Stimulated activated CD4-positive, alpha-beta T cell treated with anti-CD3 and anti-CD28 coated beads, TNF-alpha, amount 100 ng/mL, for 24 hours (primary cell): ENCODE measurements around the gene DAPK2.

Experiments
- DNase-seq, 3 experiments: peaks; one replicate each; pipeline ENCODE4 v3.0.0-alpha.2; 2020; ENCODE audit warnings: low read depth in 3 of 3

The DAPK2 gene

GRCh38 chr15:64024172-64025050, 21.9 kb downstream of the DAPK2 start:
- no peak for DNase-seq

DNA sequence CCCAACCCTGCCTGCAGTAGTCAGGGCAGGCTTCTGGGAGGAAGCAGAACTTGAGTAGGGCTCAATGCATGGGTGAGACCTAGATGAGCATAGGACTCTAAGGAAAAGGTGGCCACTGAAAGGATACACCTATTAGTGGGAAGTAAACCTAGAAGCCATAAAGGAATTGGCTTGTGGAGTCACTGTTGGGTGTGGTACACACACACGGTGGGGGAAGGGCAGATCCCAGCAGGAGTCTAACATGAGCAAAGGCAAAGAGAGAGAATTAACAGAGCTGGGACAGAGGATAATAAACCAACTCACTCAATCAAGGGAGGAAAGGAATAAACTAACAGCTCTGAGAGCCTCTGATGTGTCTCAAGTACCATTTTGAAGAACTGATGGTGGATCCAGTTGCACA, 23.1 kb downstream of the DAPK2 start:
- DNase-seq, result no peak

GRCh38 chr15:64022571-64022970, 23.7 kb downstream of the DAPK2 start:
- DNase-seq, result no peak

DNA sequence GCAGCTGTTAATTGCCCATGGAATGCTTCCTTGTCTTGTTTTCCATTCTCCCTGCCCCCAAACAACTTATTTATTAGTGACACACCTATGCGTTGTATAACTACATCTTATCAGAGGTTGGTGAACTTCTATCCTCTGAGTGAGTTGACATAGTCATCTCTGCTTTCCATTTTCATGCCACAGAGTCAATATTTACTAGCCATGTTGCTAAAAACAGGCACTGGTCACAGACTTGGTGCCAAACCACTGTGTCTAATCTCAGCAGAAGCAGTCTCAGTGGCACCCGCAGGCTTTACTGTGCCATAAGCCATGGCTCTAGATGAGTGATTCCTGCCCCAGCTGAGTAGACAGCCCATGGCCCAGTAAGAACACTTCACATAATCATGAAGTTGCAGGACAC, 26.5 kb downstream of the DAPK2 start:
- no peak for DNase-seq

DNA sequence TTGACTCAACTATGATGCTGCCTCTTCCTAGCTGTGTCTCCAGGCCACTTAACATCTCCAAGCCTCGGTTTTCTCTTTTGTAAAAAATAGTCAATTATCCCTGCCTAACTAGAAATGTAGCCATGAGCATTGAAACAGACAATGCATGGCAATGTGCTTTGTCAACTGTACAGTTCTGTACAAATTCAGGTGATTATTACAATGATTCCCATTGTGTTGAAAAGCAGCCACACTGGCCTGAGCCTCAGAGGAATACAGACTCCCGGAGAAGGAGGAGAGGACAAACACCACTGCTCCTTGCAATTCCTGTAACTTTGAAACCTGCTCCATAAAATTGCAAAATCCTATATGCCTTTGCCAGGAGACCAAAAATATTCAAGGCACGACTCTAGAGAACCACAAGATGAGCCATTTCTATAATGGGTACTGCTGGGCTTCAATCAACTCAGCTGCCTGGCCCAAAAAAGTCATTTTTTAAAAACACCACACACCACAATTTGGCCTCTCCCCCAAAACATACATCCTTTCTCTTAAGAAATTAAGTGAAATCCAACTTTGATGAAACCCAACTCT, 28.6 kb downstream of the DAPK2 start:
- no peak for DNase-seq

DNA sequence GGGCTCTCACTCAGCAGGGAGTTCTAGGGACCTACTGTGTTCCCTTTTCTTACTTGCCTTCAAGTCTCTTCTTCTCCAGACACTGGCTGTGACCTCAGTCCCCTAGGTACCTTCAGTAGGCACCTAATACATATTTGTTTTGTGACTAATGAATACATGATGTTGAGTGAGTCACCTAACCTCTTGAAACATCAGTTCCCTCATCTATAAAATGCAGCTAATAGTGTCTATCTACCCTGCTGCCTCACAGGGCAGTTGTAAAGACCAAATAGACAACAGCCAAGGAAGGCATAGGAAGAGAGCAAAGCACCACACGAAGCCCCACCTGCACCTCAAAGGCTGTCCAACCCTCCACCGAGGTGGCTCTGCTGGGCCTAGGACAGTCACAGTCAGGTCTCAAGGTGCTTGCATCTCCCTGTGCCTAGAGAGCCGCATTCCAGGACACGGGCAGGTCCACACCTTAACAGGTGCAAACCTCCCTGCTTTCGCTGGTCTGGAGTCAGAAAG, 29.1 kb downstream of the DAPK2 start:
- DNase-seq, result no peak

DNA sequence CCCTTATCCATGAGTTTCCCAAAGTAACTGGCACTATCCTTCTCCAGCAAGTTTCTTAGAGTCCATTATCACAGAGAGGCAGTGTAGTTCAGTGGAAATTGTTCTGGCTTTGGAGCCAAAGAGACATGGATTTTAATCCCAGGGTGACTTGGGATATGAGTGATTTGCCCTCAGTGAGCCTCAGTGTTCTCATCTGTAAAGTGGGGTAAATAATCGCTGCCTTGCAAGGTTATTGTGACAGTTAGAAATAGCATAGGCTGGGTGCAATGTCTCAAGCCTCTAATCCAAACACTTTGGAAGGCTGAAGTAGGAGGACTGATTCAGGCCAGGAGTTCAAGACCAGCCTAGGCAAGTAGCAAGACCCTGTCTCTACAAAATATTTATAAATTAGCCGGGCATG, 30.0 kb downstream of the DAPK2 start:
- no peak for DNase-seq

DNA sequence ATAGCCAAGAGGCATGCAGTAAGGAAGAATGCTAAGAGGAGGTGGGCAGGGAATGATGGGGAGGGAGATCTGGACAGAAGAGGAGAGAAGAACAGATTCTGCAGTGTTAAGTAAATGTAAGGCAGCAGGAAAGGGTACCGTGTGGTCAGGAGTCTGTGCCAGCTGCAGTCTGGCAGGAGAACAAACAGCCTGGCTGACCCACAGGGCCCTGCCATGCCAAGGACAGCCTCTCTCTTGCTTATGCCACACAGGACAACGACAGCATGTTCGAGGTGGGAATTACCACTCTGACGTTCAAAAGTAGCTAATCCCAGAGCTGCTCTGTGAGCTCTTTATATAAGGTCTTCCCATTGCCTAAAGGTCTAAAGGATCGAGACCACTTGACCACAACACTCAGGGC, 31.3 kb downstream of the DAPK2 start:
- no peak for DNase-seq

DNA sequence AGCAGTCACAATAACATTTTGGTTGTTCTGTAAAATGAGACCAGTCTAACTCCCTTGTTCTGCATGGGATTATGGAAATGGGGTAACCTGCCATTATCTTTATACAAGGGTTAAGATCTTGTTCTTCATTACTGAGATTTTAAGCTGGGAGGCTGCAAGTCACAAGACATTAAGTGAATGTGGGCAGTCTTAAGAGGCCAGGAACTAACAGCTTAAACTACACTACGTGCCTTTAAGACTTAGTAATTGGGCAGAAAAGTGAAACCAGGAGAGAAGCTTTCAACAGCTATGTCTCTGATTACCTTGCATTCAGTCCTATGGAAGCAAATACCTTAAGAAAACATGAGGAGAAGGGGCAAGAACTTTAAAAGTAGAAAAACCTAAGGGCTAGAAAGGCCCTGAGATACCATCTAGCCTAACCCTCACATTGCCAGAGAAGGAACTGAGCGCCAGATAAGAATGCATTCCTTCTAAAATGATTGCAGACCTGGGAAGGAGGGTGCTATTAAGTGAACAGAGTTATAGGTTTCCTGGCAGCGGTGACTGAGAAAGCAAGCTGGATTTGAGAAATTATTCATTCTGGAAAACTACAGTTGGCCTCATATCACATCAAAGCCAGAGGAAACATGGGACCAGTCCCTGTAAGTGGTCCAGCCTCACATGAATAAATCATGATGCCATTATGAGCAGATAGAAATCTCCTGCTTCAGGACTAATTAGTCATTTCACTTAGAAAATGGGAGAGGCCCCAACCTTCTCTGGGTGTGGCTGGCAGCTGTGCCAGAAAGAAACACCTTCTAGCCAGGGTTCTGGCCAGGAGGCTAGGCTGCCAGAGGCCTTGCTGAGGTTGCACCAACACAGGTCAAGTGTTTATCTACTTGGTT, 32.9 kb downstream of the DAPK2 start:
- DNase-seq, result no peak

GRCh38 chr15:64011736-64012135, 34.5 kb downstream of the DAPK2 start:
- DNase-seq, result no peak

GRCh38 chr15:64010719-64011118, 35.6 kb downstream of the DAPK2 start:
- peak; percentile 40 to 68 (median 66) for DNase-seq

DNA sequence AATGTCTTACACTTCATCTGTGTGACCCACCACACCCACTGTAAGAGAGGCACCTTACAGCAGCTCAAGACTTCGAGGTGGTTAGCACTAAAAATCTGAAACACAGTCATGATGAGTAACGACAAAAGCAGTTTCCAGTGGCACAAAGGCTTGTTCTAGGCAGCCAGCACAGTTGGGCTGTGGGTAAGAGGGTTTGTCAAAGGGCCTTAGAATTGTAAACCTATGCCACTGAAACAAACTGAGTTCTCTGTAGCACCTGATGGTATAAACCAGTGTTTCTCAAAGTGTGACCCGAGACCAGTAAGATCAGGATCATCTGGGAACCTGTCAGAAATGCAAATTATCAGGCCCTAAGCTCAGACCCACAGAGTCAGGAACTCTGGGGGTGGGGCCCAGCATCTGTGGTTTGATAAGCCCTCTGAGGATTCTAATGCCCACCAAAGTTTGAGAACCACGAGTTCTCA, 36.5 kb downstream of the DAPK2 start:
- DNase-seq, result peak in 2 of 3 experiments; percentile 45 to 48

DNA sequence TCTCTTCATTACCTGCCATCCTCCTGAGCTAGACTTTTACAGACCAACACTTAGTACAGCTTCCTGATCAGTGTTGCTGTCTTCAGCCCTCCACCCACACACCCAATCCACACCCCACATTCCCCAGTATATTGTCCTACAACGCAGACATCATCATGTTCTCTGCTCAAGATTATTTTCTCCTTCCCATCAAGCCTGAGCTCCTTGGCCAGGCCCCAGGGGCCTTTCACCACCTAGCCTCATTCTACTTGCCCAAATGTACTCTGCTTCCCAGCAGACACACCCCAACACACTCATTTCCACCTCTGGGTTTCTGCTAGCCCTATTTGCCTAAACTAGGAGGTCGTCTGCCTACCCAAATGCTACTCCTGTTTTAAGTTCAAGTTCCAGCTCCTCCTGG, 37.0 kb downstream of the DAPK2 start:
- DNase-seq, result no peak

GRCh38 chr15:64008177-64008576, 38.1 kb downstream of the DAPK2 start:
- DNase-seq, result no peak

- DNase-seq, result no peak
Measured at GRCh38 chr15:64006642-64007041, 39.6 kb downstream of the DAPK2 start.

DNA sequence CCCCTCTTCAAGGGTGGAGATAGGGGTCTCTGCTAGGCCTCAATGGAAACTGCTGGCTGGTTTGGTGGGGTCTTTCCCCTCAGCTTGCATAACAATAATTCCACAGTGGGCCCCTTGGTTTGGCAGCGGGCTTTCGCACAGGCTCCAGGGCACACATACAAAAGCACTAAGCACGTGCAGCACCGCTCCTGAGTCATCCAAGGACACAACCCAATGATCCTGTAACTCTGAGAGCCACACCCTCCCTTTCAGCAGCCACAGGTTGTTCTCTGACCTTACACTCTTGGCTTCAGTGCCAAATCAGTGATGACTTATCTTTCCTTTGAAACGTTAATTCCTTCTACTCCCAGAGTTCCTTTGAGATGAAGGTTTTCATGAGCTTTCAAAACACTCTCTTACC, 41.7 kb downstream of the DAPK2 start:
- no peak for DNase-seq

DNA sequence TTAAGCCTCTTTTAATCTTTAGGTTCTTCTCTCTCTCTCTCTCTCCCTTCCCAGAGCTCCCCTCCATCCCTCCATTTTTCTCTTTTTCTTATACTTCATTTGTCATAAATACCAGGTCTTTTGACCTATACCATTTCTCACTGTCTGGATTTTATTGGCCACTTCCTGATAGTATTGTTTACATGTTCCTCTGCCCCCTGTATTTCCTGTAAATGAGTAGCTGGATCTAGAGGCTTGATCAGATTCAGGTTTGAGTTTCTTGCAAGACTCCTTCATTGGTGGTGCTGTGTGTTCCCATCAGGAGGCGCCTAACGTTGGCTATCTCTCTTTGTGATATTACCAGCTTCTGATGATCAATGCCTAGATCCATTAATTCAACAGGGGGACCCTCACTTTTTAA, 42.2 kb downstream of the DAPK2 start:
- no peak for DNase-seq

DNA sequence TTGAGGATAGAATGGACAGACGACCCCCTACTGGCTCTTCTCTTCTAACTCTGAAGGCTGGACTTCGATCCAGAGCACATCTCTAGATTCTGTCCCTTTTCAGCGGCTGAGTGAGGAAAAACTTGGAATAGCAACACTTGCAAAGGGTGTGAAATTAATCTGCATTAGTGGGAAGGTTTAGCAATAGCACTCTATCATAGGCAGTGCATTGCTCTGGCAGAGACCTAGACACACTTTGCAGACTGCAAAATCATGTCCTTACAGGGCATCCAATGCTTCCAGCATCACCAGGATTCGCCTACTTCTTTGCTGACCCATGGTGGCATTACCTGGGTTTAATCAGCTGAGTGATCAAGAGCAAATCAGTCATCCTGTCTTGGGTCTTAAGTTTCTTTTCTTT, 43.1 kb downstream of the DAPK2 start:
- no peak for DNase-seq

DNA sequence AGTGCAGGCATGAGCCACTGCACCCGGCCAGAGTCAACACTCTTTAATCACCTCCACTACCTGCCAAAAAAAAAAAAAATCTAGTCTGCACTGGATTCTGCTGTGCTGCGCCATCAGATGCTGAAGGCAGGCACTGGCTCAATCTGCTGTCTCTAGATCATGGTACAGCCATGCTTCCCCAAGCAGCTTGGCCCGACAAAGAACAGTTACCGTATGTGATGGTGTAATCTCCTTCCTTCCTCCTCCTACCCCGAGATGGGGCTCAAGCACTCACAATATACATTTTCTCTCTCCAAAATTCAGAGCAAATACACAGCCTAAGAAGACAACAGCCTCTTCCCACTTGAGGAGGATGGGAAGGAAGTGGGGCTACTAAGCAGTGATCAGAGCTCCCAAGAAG, 45.1 kb downstream of the DAPK2 start:
- no peak for DNase-seq

DNA sequence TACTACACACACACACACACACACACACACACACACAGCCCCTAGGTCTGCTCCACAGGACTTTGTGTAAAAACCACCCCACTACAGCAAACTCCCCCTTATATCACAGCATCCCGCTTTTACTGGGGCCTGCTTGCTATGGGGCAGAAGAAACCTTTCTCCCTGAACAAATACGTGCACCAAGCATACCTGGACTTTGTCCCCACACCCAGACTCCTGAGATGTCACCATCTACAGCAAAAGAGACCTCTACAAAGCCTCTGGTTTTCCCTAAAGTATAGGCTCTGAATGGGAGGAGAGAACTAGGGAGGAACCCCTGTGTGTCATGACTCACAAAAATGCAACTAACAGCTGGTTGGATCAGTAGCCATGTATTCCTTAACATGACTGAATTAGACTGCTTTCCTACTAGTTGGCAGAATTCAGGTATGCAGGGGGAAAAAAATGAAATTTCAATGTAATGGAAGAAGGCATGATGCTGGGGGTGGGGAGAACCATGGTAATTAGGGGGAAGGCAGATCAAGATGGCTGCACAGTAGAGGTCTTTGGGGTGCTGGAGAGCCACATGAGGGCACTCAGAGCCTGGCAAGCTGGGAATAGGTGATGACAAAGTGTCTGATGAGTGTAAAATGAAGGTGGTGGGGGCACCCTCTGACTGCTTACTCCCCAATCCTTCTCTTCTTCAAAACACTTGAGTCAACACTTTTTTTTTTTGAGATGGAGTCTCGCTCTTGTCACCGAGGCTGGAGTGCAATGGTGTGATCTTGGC, 45.9 kb downstream of the DAPK2 start:
- no peak for DNase-seq

- no peak for DNase-seq
Measured at GRCh38 chr15:63999177-63999576, 47.1 kb downstream of the DAPK2 start.
